OCI-LY1 (cell line): Measurements from ENCODE around the gene COL4A4.

ENCODE experiments used
- H2AFZ ChIP-seq: fragments of 200-600 bp; sonication (generic), shearing (Covaris generic); 2 replicates; pipeline ENCODE4 v1.6.0; 2014; ENCODE audit warnings: antibody characterized with exemption, mild to moderate bottlenecking, low read length
- H3F3A ChIP-seq: fragments of 200-600 bp; sonication (generic), shearing (Covaris generic); 2 replicates; pipeline ENCODE4 v1.6.0; 2014; ENCODE audit warnings: mild to moderate bottlenecking, antibody characterized with exemption, low read length, moderate library complexity; ENCODE audit not compliant: insufficient read depth
- H3K27ac ChIP-seq: fragments of 200-600 bp; sonication (generic); 2 replicates; pipeline ENCODE4 v1.5.1; 2014; ENCODE audit warnings: low read length, mixed run types, mild to moderate bottlenecking, low read depth; ENCODE audit not compliant: poor library complexity, severe bottlenecking
- H3K27me3 ChIP-seq: fragments of 200-600 bp; sonication (generic); 2 replicates; pipeline ENCODE4 v1.6.0; 2014; ENCODE audit warnings: antibody characterized with exemption, mild to moderate bottlenecking, low read length, moderate library complexity; ENCODE audit not compliant: insufficient read depth
- H3K36me3 ChIP-seq: fragments of 200-600 bp; sonication (generic); 2 replicates; pipeline ENCODE4 v1.6.1; 2014; ENCODE audit warnings: mild to moderate bottlenecking, antibody characterized with exemption, low read length, moderate library complexity, mixed read lengths; ENCODE audit not compliant: insufficient read depth
- H3K4me1 ChIP-seq: fragments of 200-600 bp; sonication (generic); 2 replicates; pipeline ENCODE4 v1.5.1; 2014; ENCODE audit warnings: mild to moderate bottlenecking, low read length, moderate library complexity; ENCODE audit not compliant: insufficient read depth, severe bottlenecking
- H3K4me2 ChIP-seq: fragments of 200-600 bp; sonication (generic), shearing (Covaris generic); 2 replicates; pipeline ENCODE4 v1.6.1; 2014; ENCODE audit warnings: low read length
- H3K4me3 ChIP-seq: fragments of 200-600 bp; sonication (generic); 2 replicates; pipeline ENCODE4 v1.5.1; 2014; ENCODE audit warnings: low read length, low read depth, mild to moderate bottlenecking, mixed read lengths; ENCODE audit not compliant: poor library complexity, severe bottlenecking
- H3K79me2 ChIP-seq: fragments of 200-600 bp; shearing (Covaris generic); 2 replicates; pipeline ENCODE4 v1.6.1; 2016; ENCODE audit warnings: mixed run types, low read length, mixed read lengths; ENCODE audit not compliant: insufficient read depth
- H3K9ac ChIP-seq: fragments of 200-600 bp; sonication (generic), shearing (Covaris generic); 2 replicates; pipeline ENCODE4 v1.6.1; 2014; ENCODE audit warnings: mild to moderate bottlenecking, low read length, mixed read lengths
- H3K9me2 ChIP-seq: fragments of 200-600 bp; sonication (generic), shearing (Covaris generic); 2 replicates; pipeline ENCODE4 v1.6.1; 2014; ENCODE audit warnings: low read depth, mild to moderate bottlenecking, low read length, mixed read lengths
- H3K9me3 ChIP-seq: fragments of 200-600 bp; shearing (Covaris generic); 2 replicates; pipeline ENCODE4 v1.6.1; 2014; ENCODE audit warnings: low read length, mixed read lengths
- H4K20me1 ChIP-seq: fragments of 200-600 bp; sonication (generic), shearing (Covaris generic); 2 replicates; pipeline ENCODE4 v1.6.0; 2016; ENCODE audit warnings: mild to moderate bottlenecking, low read length; ENCODE audit not compliant: insufficient read depth
- CTCF ChIP-seq: fragments of 200-600 bp; sonication (generic), shearing (Covaris generic); IDR thresholded peaks from 2 replicates; pipeline ENCODE4 v1.5.1; 2017; ENCODE audit warnings: mild to moderate bottlenecking, antibody characterized with exemption, low read length, moderate library complexity, mixed read lengths
- EZH2 ChIP-seq: fragments of 200-600 bp; sonication (generic), shearing (Covaris generic); IDR thresholded peaks from 2 replicates; pipeline ENCODE4 v1.8.0; 2017; ENCODE audit warnings: borderline replicate concordance, mixed run types, mild to moderate bottlenecking, antibody characterized with exemption, low read length, moderate library complexity, mixed read lengths

The COL4A4 gene

DNA sequence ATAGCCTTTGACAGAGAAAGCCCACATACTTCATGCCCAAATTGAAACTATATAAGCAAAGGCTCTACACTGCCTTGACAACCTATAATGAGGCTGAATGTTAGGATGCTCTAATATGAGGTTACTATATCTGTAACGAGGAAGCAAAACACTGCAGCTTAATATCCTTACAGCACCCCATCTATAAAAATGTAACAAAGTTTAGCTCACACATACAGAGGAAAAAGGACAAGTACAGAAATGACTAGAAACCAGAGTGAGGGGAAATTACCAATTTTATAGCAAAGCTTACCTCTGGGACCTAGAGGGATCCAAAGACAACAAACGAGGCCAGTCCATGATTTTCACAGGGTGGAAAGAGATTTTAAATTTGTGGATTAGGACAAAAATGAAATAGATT lies 138.5 kb downstream of the COL4A4 start:
- no peaks in the 10 kb centered on the region for H3K4me1 ChIP-seq
- H3K9me3 ChIP-seq = no peaks in the 10 kb centered on the region
- TF ChIP-seq EZH2 (no peak), CTCF (no peak)

DNA sequence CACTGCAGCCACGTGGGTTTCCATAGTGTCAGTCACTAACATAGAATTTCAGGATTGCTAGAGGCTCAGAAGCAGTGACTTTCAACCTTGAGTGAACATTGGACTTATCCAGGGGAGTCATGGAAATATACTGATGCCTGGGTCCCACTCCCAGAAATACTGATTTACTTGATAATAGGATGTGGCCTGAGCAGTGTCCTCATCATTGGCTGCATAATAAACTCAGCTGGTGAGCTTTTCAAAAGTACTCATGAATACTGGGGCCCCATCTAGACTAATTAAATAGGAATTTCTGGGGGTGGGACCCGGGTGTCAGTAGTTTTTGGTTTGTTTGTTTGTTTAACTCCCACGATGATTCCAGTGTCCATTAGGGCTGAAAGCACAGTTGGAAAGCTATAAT lies 141.4 kb downstream of the COL4A4 start:
- H3K27me3 ChIP-seq = no peaks in the 10 kb centered on the region
- H3K9me2 ChIP-seq = no peaks in the 10 kb centered on the region
- no peaks in the 10 kb centered on the region for H3K4me1 ChIP-seq
- no peak overlapping the region for H2AFZ ChIP-seq
- no peaks in the 10 kb centered on the region for H3K9me3 ChIP-seq
- TF ChIP-seq CTCF = no peak
- no peak for TF ChIP-seq EZH2
- no peaks in the 10 kb centered on the region for H3F3A ChIP-seq
- no peaks in the 10 kb centered on the region for H3K79me2 ChIP-seq
- no peak overlapping the region for H3K27ac ChIP-seq
- H3K4me2 ChIP-seq = no peak overlapping the region
- H3K4me3 ChIP-seq = no peak overlapping the region
- peaks cover 18% of the 10 kb centered on the region; the same call in 1 of the 2 replicates for H3K36me3 ChIP-seq
- no peak overlapping the region for H3K9ac ChIP-seq
- H4K20me1 ChIP-seq = no peaks in the 10 kb centered on the region

More for the DNA sequence above, 138.5 kb downstream of the COL4A4 start:
- no peak overlapping the region for H3K27ac ChIP-seq
- peaks cover 18% of the 10 kb centered on the region; the same call in 1 of the 2 replicates for H3K36me3 ChIP-seq
- no peak overlapping the region for H2AFZ ChIP-seq
- no peaks in the 10 kb centered on the region for H3K9me2 ChIP-seq
- no peak overlapping the region for H3K4me2 ChIP-seq
- no peaks in the 10 kb centered on the region for H3K27me3 ChIP-seq
- no peaks in the 10 kb centered on the region for H4K20me1 ChIP-seq
- H3K9ac ChIP-seq = no peak overlapping the region
- no peak overlapping the region for H3K4me3 ChIP-seq
- H3F3A ChIP-seq = no peaks in the 10 kb centered on the region
- no peaks in the 10 kb centered on the region for H3K79me2 ChIP-seq

DNA sequence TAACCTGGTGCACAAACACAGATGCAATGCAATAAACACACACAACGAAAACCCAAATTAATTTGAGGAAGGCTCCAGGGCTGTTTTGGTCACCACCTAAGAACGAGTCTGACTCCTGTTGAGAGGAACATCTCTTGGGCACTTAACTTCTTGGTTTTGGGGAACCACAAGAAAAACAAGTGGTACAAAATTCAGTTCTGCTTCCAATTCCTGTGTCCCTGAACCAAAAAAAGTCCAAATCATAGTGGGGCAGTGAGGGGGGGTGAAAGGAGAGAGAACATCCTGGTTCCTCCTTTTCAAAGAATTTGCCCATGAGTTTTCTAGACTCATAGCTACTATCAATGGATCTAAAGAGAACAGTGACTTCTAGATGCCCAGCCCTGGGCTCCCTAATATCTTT lies 143.6 kb downstream of the COL4A4 start:
- H3K36me3 ChIP-seq = peaks cover 7% of the 10 kb centered on the region; the same call in 1 of the 2 replicates
- no peaks in the 10 kb centered on the region for H3K4me1 ChIP-seq
- H3K9me2 ChIP-seq = no peaks in the 10 kb centered on the region
- no peaks in the 10 kb centered on the region for H3F3A ChIP-seq
- H3K4me2 ChIP-seq = no peak overlapping the region
- no peaks in the 10 kb centered on the region for H3K27me3 ChIP-seq
- no peak overlapping the region for H3K4me3 ChIP-seq
- TF ChIP-seq EZH2 (no peak), CTCF (no peak)
- no peak overlapping the region for H2AFZ ChIP-seq
- H4K20me1 ChIP-seq = no peaks in the 10 kb centered on the region
- no peaks in the 10 kb centered on the region for H3K9me3 ChIP-seq
- no peaks in the 10 kb centered on the region for H3K79me2 ChIP-seq
- H3K27ac ChIP-seq = no peak overlapping the region
- H3K9ac ChIP-seq = no peak overlapping the region
